HCT116 (cell line): ENCODE results near the gene NUCB1. TPM values are rescaled to one million over a fixed set of nuclear protein-coding genes. Genes with fewer than 3 reads are reported as not detected.

ENCODE experiments used
- ATAC-seq: fragments of 200-7000 bp; cut with Tn5 transposase; 2 replicates; pipeline ENCODE4 v1.9.1; 2020; ENCODE audit warnings: mild to moderate bottlenecking, moderate library complexity
- BruUV-seq: library from RNA; stranded (reverse); fragments of 400-500 nt; replicated peaks from 2 replicates; lab custom pipeline; 2021; lab: Mats Ljungman, UMichigan
- CTCF ChIA-PET: fragments of 300-600 bp; sonication (Branson Sonifier 250); formaldehyde crosslinking; loops from one replicate; lab custom pipeline; 2021; ENCODE audit warnings: antibody characterized with exemption; lab: Charles Lee
- POLR2A ChIA-PET: fragments of 300-600, 350-600 bp; sonication (Branson Sonifier 250); formaldehyde crosslinking; loops from one replicate; lab custom pipeline; 2021; ENCODE audit warnings: antibody characterized with exemption; lab: Charles Lee
- RAD21 ChIA-PET, 2 experiments: fragments of 300-600 bp; sonication (Branson Sonifier 250); formaldehyde crosslinking; loops; one replicate each; lab custom pipeline; 2023; ENCODE audit warnings: low total read pairs in 2 of 2; ENCODE audit not compliant: uncharacterized antibody in 2 of 2, unreplicated experiment in 2 of 2, low non-redundant PET in 1 of 2; lab: Charles Lee
- DNase-seq: peaks from one replicate; pipeline ENCODE4 v3.0.0-alpha.2; 2010; ENCODE audit warnings: low read depth, low spot score
- H2AFZ ChIP-seq: fragments of 200-600 bp; shearing (Covaris generic), sonication (generic); 2 replicates; pipeline ENCODE4 v1.6.1; 2017; ENCODE audit warnings: low read depth, mixed run types, mixed read lengths, antibody characterized with exemption, low read length; ENCODE audit not compliant: poor library complexity, severe bottlenecking
- H3K27ac ChIP-seq: 2 replicates; pipeline ENCODE4 v1.5.1; 2012; ENCODE audit warnings: low read depth, low read length
- H3K27me3 ChIP-seq: fragments of 200-600 bp; sonication (generic); 2 replicates; pipeline ENCODE4 v1.6.1; 2016; ENCODE audit warnings: mixed run types, low read length, mixed read lengths; ENCODE audit not compliant: insufficient read depth
- H3K36me3 ChIP-seq, 2 experiments: fragments of 200-500 bp in 1 of 2; fragments of 200-600 bp in 1 of 2; sonication (Bioruptor generic) in 1 of 2; sonication (generic) in 1 of 2; 2 replicates each; pipeline versions ENCODE4 v1.5.1 to v1.6.1; 2014 to 2016; ENCODE audit warnings: low read length in 2 of 2, inconsistent platforms in 1 of 2, mixed read lengths in 1 of 2, mixed run types in 1 of 2; ENCODE audit not compliant: insufficient read depth in 2 of 2, control insufficient read depth in 1 of 2
- H3K4me1 ChIP-seq, 2 experiments: fragments of 200-600 bp in 1 of 2; sonication (generic) in 1 of 2; 2 replicates each; pipeline versions ENCODE4 v1.5.1 to v1.6.1; 2012 to 2017; ENCODE audit warnings: low read length in 2 of 2, inconsistent platforms in 1 of 2, mild to moderate bottlenecking in 1 of 2, mixed read lengths in 1 of 2, mixed run types in 1 of 2, moderate library complexity in 1 of 2; ENCODE audit not compliant: insufficient read depth in 2 of 2, control insufficient read depth in 1 of 2
- H3K4me2 ChIP-seq: fragments of 200-600 bp; sonication (generic); 2 replicates; pipeline ENCODE4 v1.6.1; 2017; ENCODE audit warnings: mixed run types, low read length, mixed read lengths
- H3K4me3 ChIP-seq, 2 experiments: fragments of 200-600 bp in 1 of 2; sonication (generic) in 1 of 2; replicated peaks in 1 of 2; 2 replicates each; pipeline ENCODE4 v1.5.1; 2011 to 2016; ENCODE audit warnings: low read length in 2 of 2, control low read depth in 1 of 2, low read depth in 1 of 2, mild to moderate bottlenecking in 1 of 2, mixed read lengths in 1 of 2, mixed run types in 1 of 2
- H3K79me2 ChIP-seq: fragments of 200-600 bp; sonication (generic); 2 replicates; pipeline ENCODE4 v1.6.1; 2017; ENCODE audit warnings: mild to moderate bottlenecking, mixed run types, low read length, moderate library complexity, mixed read lengths; ENCODE audit not compliant: insufficient read depth
- H3K9ac ChIP-seq: fragments of 200-600 bp; sonication (generic); 2 replicates; pipeline ENCODE4 v1.6.1; 2016; ENCODE audit warnings: low read length, mixed read lengths
- H3K9me2 ChIP-seq: fragments of 200-600 bp; sonication (generic), shearing (Covaris generic); 2 replicates; pipeline ENCODE4 v1.6.1; 2017; ENCODE audit warnings: mixed run types, mild to moderate bottlenecking, moderate library complexity; ENCODE audit not compliant: insufficient read depth
- H3K9me3 ChIP-seq, 2 experiments: fragments of 200-500 bp in 1 of 2; fragments of 200-600 bp in 1 of 2; sonication (Bioruptor generic) in 1 of 2; sonication (generic) in 1 of 2; 2 replicates each; pipeline ENCODE4 v1.6.1; 2014 to 2017; ENCODE audit warnings: low read length in 2 of 2, mixed read lengths in 2 of 2, inconsistent platforms in 1 of 2, low read depth in 1 of 2, mild to moderate bottlenecking in 1 of 2, mixed run types in 1 of 2, moderate library complexity in 1 of 2; ENCODE audit not compliant: control insufficient read depth in 1 of 2, insufficient read depth in 1 of 2
- H4K20me1 ChIP-seq: fragments of 200-600 bp; sonication (generic), shearing (Covaris generic); 2 replicates; pipeline ENCODE4 v1.6.1; 2017; ENCODE audit warnings: mixed run types, mild to moderate bottlenecking, moderate library complexity; ENCODE audit not compliant: insufficient read depth
- CBX3 ChIP-seq: IDR thresholded peaks from 2 replicates; pipeline ENCODE4 v1.6.1; 2012; ENCODE audit warnings: low read depth
- EGR1 ChIP-seq: IDR thresholded peaks from 2 replicates; pipeline ENCODE4 v1.6.1; 2012; ENCODE audit warnings: low read depth
- EZH2phosphoT487 ChIP-seq: fragments of 200-600 bp; IDR thresholded peaks from 2 replicates; pipeline ENCODE4 v1.6.1; 2018; ENCODE audit warnings: antibody characterized with exemption, borderline replicate concordance
- FOSL1 ChIP-seq: IDR thresholded peaks from 2 replicates; pipeline ENCODE4 v1.6.1; 2012; ENCODE audit warnings: low read depth
- POLR2A ChIP-seq: IDR thresholded peaks from 2 replicates; pipeline ENCODE4 v1.7.0; 2011; ENCODE audit warnings: borderline replicate concordance; ENCODE audit not compliant: insufficient read depth, insufficient read length; ENCODE audit errors: extremely low read depth
- SIN3A ChIP-seq: IDR thresholded peaks from 2 replicates; pipeline ENCODE4 v1.6.1; 2012; ENCODE audit warnings: low read depth
- SP1 ChIP-seq: IDR thresholded peaks from 2 replicates; pipeline ENCODE4 v1.6.1; 2012; ENCODE audit warnings: low read depth
- SRF ChIP-seq: IDR thresholded peaks from 2 replicates; pipeline ENCODE4 v1.6.1; 2012; ENCODE audit warnings: low read depth
- ZNF274 ChIP-seq: fragments of 200-500 bp; sonication (Bioruptor generic); IDR thresholded peaks from 2 replicates; pipeline ENCODE4 v1.6.1; 2014; ENCODE audit warnings: mild to moderate bottlenecking, low read depth, low read length, inconsistent platforms
- intact Hi-C: fragments of 100-400 bp; cut with micrococcal nuclease; formaldehyde crosslinking; loops from 2 replicates; pipeline ENCODE4 v1.10.0; 2022
- total RNA-seq: library from RNA; stranded (reverse); gene quantifications from one replicate; pipeline ENCODE4 v1.2.1, GENCODE V29; 2021; ENCODE audit not compliant: unreplicated experiment
- TF ChIP-seq, protein P1 (sequence below): IDR thresholded peaks from 2 replicates; pipeline ENCODE4 v1.6.1; 2012
- TF ChIP-seq, protein P2 (sequence below): IDR thresholded peaks from 2 replicates; pipeline ENCODE4 v1.6.1; 2011; ENCODE audit warnings: mild to moderate bottlenecking, low read length, moderate library complexity; ENCODE audit not compliant: insufficient replicate concordance; ENCODE audit errors: extremely low read depth

The NUCB1 gene
- total RNA-seq, 1 experiment from 2014 or later = 88.8 TPM

DNA sequence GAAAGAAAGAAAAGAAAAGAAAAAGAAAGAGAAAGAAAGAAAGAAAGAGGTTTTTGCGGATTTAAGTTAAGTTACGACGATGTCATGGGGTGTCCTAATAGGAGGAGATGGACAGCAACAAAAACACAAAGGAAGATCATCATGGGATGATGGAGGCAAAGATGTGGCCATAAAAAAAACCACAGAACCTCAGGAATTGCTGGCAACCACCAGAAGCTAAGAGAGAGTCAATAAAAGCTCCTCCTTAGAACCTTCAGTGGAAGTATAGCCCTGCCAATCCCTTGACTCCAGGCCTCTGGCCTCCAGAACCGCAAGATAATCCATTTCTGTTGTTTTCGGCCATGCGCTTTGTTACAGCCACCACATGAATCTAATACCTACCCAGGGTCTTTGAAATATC, 43.2 kb upstream of the NUCB1 start:
- POLR2A ChIA-PET = no interaction called here

More for the DNA sequence above, 43.2 kb upstream of the NUCB1 start:
- DNase-seq (no peak), ATAC-seq (no peak)
- Histone ChIP-seq H2AFZ (no peak overlapping the region), H3K4me1 (peaks cover 0 to 8% of the 10 kb centered on the region in 2 experiments; a peak in 1 of 4 replicates), H3K79me2 (no peaks in the 10 kb centered on the region), H3K27ac (no peak overlapping the region), H3K4me3 (no peak overlapping the region), H3K9ac (no peak overlapping the region), H3K9me3 (no peaks in the 10 kb centered on the region), H3K4me2 (no peak overlapping the region), H4K20me1 (no peaks in the 10 kb centered on the region), H3K27me3 (no peaks in the 10 kb centered on the region), H3K9me2 (no peaks in the 10 kb centered on the region), H3K36me3 (no peaks in the 10 kb centered on the region)
- CTCF ChIA-PET = no interaction called here
- TF ChIP-seq, protein P1, sequence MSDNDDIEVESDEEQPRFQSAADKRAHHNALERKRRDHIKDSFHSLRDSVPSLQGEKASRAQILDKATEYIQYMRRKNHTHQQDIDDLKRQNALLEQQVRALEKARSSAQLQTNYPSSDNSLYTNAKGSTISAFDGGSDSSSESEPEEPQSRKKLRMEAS = no peak
- TF ChIP-seq EGR1 = no peak
- no peak for TF ChIP-seq EZH2phosphoT487
- no peak for TF ChIP-seq FOSL1
- TF ChIP-seq ZNF274 = no peak
- TF ChIP-seq SIN3A = no peak
- no peak for TF ChIP-seq SRF
- TF ChIP-seq, protein P2, sequence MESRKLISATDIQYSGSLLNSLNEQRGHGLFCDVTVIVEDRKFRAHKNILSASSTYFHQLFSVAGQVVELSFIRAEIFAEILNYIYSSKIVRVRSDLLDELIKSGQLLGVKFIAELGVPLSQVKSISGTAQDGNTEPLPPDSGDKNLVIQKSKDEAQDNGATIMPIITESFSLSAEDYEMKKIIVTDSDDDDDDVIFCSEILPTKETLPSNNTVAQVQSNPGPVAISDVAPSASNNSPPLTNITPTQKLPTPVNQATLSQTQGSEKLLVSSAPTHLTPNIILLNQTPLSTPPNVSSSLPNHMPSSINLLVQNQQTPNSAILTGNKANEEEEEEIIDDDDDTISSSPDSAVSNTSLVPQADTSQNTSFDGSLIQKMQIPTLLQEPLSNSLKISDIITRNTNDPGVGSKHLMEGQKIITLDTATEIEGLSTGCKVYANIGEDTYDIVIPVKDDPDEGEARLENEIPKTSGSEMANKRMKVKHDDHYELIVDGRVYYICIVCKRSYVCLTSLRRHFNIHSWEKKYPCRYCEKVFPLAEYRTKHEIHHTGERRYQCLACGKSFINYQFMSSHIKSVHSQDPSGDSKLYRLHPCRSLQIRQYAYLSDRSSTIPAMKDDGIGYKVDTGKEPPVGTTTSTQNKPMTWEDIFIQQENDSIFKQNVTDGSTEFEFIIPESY = no peak
- no peak for TF ChIP-seq POLR2A
- no peak for TF ChIP-seq SP1
- no peak for TF ChIP-seq CBX3
- intact Hi-C loops = no loop called here
- BruUV-seq = no TSS peak
- RAD21 ChIA-PET = no interaction called here
